Ramos (cell line): ENCODE measurements around the gene RNF212.
"Not testable (repeated sequence)": the region's sequence is repeated elsewhere in the genome, so short reads cannot be mapped to it uniquely, and the experiment has no call there.

ENCODE experiments used
- in situ Hi-C: fragments of 300-500 bp; cut with MboI; formaldehyde crosslinking; loops from one replicate; pipeline ENCODE4 v1.14.3; 2022; ENCODE audit warnings: low sequenced_read_pairs; ENCODE audit not compliant: unreplicated experiment

RNF212 gene

DNA sequence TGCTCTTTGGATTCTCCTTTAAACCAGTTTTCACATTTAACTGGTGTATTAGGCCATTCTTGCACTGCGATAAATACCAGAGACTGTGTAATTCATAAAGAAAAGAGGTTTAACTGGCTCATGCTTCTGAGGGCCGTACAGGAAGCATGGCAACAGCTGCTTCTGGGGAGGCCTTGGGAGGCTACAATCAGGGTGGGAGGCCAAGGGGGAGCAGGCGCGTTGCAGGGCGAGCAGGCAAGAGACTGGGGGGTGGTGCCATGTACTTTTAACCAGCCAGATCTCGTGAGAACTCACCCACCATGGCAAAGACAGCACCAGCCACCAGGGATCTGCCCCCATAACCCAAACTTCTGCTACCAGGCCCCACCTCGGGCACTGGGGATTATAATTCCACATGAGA lies 38.1 kb downstream of the RNF212 start:
- in situ Hi-C loops: no loop called here

DNA sequence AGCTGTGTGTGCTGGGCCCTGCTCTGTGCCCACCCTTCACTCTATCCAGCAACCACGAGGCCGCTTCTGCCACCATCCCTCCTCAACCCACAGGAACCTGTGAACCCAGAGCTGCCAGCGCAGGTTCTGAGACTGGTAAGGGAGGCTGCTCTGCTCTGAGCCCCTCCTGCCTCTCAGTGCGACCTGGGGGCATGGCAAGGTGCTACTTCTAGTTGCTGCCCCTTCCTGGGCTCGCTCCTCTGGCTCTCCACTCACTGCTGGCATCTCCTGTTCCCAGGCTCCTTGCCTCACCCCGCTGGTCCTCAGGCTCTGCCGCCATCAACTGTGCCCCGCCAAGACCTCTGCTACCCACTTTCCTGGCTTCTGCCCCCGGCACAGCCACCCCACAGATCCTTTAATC lies 39.3 kb downstream of the RNF212 start:
- in situ Hi-C loops: no loop called here

DNA sequence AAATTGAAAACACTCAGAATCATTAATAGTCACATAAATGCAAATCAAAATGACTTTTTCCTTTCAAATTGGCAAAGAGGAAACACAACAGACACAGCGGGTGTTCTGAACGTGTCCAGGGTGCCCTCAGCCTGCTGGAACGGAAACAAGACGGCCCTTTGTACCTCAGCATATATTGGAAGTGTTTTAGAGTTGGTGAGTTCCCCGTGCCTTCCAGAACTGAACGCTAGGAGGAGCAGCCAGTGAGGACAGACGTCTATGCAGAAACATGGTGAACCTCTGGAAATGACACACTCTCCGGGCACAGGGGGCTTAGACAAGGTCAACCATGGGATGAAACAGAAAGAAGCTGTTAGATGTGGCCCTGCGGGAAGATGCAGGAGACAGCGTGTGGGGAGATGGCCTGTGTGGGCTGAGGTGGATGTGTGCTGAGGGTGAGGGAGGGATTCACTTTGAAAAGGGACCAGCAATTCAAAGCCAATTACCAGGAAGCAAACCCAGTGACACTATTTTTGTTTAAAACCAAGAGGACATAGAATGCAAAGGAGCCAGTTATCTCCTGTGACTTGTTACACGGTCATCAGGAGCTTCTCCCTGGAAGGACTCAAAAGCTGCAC lies 40.4 kb downstream of the RNF212 start:
- in situ Hi-C loops: no loop called here

DNA sequence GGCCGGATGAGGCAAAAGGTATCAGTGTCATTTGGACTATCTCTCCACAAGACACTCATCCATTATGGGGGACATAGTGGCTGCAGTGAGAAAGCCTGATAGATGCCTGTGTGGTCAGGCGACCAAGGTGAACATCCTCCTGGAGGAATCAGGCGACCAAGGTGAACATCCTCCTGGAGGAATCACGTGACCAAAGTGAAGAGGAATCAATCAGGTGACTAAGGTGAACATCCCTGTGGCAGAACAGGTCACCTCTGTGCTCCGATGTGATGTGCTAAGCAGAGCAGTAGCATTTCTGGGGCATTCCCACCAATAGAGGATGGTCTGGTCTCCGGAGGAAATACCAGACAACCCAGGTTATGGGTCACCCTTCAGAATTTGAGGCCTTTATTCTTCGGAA lies 44.0 kb downstream of the RNF212 start:
- in situ Hi-C loops: no loop called here

DNA sequence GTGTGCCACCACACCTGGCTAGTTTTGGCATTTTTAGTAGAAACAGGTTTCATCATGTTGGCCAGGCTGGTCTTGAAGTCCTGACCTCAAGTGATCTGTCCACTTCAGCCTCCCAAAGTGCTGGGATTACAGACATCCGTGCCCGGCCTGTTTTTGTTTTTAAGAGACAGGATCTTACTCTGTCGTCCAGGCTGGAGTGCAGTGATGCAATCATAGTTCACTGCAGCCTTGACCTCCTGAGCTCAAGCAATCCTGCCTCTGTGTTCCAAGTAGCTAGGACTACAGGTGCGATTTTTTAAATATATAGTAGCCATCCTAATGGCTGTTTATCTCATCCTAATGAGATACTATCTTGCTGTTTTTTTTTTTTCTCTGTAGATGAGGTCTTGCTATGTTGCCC lies 47.6 kb downstream of the RNF212 start:
- in situ Hi-C loops: no loop called here

DNA sequence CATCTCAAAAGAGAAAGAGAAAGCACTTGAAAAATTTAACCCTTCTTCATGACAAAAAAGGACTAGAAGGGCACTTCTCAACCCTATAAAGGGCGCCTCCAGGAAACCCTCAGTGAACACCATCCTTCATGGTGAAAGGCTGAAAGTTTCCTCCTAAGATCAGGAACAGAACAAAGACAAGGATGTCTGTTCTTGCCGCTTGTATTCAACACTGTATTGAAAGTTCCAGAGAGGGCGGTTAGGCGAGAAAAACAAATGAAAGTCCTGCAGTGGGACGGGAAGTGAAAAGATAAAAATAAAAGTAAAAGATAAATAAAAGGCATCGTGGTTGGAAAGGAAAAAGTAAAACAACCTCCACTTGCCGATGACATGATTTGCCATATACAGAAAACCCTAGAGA lies 50.9 kb downstream of the RNF212 start:
- in situ Hi-C loops: no loop called here

DNA sequence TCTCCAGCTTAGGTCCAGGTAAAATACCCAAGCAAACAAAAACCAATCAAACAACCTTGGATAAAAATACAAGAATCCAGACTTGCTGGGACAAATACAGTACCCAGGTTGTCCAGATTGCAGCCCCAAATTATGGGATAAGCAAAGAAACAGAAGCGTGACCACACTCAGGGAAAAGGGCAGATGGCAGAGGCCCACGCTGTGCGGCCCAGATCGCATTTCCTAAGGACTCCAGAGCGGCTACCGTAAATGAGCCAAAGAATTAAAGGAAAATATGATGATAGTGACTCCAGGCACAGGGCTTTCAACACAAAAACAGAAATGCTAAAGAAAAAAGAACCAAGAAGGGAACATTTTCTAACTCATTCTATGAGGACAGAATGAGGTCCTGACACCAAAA lies 51.6 kb downstream of the RNF212 start:
- in situ Hi-C loops: no loop called here

DNA sequence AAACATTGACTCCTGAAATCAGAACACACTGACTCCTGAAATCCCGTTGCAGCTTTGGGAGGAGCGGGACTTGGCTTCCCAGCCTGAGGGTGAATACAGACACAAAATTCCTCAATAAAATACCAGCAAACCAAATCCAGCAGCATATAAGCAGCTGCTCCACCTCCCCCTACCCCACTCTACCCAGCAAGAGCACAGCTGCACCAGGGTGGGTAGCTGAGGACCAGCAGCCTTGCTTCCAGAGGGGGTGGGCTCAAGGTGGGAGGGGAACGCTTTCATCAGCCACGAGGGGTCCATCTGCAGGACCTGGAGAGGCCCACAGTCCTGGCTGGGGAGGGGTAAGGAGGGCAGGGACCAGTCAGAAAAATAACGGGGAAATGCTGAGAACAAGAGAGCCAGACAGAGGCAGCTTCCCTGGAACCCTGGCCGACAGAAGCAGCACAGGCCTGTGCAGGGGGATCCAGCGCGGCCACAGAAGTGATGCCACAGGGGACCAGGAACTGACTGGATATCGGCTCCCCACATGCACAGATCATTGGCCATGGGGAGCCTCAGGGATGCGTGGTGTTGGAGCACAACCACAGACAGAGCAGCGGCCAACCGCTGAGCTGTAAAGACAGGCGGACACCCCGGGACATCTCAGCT lies 52.2 kb downstream of the RNF212 start:
- in situ Hi-C loops: no loop called here

DNA sequence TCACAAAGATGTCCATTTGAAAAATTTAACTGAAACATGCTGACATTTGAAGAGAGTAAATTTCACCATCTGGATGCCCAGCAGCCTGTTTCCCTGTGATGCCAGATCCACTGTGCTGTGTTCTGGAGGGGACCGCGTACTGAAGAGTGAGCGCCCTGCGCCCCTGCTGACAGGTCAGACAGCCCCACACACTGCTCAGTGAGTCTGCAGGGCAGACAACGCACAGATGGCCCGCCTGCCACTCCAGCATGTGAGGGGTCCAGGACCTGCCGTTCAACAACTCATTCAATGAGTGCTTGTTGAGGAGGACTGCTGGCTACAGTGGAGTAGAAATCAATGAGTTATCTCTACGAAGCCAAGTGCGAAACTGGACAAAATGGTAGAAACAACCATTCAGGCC lies 52.7 kb downstream of the RNF212 start:
- in situ Hi-C loops: no loop called here

DNA sequence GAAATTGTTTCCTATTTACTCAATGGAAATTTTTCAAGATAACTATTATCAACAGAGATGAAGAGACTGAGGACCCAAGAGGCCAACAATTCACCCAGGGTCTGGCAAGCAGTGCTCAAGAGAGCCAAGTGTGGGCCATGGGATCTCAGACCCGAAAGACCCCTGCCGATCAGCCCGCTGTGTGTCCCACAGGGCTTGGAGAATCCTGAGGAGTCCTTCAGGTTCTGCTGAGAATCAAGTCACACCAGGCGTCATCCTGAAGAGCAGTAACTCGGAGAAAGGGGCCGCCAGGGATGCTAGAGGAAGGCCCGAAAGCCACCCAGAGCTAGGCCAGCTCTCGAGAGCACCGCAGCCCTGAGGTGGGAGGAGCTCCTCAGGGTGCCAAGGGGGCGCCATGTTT lies 53.2 kb downstream of the RNF212 start:
- in situ Hi-C loops: no loop called here

DNA sequence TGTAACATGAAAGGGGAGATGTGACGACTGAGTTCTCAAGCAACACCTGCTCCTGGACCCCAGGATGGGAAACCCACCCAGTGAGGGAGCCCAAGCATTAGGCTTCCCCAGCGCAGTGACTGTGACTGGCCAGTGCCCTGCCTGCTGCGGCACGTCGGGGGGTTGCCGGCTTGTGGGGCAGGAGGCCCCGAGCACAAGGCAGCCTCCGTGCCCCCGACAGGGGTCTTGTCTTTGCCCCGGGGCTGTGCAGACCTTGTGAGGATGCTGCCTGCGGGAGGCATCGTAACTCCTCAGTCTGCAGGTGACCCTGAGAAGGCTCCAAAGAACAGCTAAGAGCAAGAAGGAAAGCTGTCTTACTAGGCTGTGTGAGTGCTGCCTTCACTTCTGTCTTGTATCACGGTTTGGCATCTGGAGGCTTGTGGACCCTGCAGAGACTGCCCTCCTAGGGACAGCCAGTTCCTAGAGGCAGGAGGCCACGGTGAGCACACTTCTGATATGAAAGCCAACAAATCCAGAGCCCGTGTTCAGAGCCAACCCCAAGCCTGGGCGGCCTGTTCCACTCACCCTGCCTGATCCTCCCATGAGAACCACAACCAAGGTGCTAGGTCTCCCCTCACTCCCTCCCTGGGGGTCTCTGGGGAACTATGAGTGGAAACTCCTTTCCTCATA lies 54.2 kb downstream of the RNF212 start:
- in situ Hi-C loops: no loop called here

DNA sequence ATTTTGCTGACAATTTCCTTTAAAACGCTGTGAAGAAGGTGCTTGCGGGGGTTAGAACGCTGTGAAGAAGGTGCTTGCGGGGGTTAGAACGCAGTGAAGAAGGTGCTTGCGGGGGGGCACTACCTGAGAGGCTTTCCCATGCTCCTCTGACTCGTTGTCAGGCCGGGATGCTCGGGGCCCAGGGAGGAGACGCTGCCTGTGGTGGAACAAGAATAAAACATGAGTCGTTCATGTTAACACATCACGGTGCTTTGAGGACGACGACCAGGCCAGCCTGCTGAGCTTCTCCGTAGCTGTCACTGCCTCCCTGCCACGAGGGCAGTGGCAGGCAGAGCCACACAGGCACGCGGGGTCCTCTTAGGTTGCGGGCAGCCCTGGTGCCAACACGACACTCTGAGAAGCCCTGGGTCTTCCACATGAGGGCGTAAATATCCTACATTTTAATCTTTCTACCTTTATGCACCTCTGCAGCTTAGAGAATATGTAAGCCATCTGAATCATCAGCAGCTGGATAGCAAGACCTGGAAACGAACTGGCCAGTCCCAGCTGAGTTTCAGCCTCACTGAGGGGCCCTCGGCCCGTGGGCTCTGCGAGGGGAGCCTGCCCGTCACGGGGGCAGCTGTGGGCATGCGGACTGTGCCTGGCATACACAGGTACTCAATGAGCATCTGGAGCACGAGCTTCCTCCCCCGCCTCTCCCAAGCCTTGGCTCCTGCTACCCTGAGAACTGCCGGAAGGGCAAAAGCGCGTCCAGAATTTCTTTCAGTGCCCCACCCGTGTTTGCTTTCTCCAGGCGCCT lies 55.0 kb downstream of the RNF212 start:
- in situ Hi-C loops: no loop called here

DNA sequence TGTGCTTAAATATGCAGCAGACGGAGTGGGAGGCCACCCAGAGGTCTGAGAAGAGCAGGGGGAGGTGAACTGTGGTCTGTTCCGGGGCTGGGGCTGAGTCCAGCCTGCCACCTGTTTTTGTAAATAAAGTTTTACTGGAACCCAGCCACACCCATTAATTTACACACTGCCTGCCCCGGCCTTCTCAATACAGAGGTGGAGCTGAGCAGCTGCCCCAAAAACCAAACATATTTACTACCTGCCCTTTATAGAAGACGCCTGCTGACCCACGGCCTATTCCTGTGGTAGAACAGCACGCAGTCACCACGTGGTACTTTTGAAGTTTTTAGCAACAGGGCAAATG lies 56.0 kb downstream of the RNF212 start:
- in situ Hi-C loops: no loop called here

DNA sequence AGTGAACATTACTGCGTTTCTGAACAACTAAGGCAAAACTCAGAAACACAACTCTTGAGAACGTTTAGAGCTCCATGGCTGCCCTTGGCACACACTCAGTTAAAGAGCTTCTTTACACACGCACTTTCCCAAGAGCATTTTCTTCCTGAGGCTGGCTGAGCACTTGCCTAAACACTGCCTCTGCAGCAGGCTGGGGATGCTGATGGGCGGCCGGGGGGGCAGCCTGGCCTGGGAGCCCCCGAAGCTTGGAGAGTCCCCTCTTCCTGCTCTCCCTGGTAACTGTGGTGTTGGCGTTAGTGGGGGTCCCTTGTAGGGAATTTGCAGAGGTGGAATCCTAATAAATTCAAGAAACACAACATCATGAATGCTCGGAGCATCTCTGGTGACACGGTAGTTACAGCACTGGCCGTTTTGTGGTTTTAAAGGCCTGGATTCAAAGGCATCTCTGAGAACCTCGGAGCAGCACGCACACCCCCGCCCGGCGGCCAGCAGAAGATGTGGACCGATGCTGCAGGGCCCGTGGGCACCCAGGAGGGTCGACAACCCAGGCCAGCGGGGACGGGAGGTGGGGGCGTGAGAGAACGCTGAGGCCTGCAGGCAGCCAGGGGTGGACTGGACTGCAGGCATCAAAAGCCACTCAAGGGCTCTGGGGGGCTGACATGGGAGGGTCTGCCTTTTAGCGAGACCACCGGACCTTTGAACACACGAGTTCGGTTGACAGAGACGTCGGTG lies 56.5 kb downstream of the RNF212 start:
- in situ Hi-C loops: no loop called here

DNA sequence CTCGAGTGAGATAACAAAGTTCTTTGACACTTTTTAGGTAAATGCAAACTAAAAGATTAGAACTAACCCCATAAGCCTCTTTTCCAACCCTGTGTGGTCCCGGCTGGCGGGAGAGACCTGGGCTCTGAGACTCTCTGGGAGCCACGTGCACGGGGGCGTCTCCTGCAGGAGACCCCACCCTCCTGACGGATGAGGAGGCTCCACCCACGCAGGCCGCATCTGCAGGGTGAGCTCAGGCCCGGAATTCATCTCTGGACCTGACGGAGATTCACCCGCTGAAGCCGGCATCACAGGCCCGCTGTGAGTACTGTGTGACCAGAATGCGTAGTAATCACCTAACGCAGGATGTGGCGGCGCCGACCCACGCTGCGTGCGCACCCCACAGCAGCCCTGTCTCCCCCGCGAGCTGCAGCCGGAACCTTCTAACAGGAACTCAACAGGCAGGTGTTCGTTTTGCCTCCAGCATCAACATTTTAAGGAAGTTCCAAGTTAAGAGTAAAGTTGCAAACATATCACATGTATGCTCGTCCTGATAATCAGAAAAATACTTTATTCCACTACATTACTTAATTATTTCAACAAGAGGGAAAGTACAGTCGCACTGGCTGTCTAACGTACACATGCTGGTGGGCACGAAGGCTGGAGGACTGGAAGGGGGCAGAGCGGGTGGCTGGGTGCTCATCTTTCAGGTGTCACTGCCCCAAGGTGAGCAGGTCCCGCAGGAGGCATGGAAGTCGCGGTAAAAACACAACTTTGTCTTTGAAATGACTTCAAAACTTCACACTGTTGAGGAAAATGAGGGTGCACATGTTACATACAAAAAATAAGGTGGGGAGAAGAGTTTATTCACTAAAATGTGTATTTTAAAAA lies 57.4 kb downstream of the RNF212 start:
- in situ Hi-C loops: no loop called here

DNA sequence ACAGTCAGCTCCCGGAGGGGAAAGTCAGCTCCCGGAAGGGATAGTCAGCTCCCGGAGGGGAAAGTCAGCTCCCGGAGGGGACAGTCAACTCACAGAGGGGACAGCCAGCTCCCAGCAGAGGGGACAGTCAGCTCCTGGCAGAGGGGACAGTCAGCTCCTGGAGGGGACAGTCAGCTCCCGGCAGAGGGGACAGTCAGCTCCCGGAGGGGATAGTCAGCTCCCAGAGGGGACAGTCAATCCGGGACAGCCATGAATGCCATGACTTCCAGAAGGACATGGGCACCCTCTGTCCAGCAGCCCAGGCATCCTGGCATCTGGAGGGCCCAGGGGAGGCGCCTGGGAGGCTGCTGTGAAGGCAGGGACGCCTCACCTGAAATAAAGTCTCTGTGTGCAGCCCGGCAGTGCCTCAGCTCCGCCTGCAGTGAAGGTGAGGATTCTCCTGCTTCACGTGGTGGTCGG lies 58.1 kb downstream of the RNF212 start:
- in situ Hi-C loops: not testable (repeated sequence)

DNA sequence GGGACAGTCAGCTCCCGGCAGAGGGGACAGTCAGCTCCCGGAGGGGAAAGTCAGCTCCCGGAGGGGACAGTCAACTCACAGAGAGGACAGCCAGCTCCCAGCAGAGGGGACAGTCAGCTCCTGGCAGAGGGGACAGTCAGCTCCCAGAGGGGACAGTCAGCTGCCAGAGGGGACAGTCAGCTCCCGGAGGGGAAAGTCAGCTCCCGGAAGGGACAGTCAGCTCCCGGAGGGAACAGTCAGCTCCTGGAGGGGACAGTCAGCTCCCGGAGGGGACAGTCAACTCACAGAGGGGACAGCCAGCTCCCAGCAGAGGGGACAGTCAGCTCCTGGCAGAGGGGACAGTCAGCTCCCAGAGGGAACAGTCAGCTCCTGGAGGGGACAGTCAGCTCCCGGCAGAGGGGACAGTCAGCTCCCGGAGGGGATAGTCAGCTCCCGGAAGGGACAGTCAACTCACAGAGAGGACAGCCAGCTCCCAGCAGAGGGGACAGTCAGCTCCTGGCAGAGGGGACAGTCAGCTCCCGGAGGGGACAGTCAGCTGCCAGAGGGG lies 58.6 kb downstream of the RNF212 start:
- in situ Hi-C loops: not testable (repeated sequence)

DNA sequence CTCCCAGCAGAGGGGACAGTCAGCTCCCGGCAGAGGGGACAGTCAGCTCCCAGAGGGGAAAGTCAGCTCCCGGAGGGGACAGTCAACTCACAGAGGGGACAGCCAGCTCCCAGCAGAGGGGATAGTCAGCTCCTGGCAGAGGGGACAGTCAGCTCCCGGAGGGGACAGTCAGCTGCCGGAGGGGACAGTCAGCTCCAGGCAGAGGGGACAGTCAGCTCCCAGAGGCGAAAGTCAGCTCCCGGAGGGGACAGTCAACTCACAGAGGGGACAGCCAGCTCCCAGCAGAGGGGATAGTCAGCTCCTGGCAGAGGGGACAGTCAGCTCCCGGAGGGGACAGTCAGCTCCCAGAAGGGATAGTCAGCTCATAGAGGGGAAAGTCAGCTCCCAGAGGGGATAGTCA lies 59.5 kb downstream of the RNF212 start:
- in situ Hi-C loops: not testable (repeated sequence)

DNA sequence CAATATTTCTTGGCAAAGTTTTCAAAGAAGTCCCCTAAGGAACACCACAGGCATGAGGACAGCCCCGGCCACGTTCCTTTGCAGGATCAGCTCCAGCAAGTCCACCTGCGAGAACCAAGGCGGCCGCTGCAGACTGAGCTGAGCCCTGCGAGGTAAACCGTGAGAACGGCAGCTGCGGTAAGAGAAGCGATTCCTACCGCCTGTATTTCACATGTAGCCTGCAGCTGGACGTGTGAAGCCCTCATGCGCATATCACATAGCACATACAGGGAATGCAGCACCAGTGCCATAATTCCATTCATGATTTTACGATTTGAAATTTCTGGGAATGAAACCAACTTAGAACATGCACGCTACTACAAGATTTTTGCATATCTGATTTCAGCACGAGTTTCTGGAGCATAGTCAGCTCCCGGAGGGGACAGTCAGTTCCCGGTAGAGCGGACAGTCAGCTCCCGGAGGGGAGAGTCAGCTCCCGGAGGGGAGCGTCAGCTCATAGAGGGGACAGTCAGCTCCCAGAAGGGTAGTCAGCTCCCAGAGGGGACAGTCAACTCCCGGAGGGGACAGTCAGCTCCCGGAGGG lies 60.2 kb downstream of the RNF212 start:
- in situ Hi-C loops: no loop called here
